A673 (cell line): ENCODE measurements around the gene RAP1GAP2. TPM values are rescaled to one million over a fixed set of nuclear protein-coding genes. Genes with fewer than 3 reads are reported as not detected.

ENCODE experiments used
- BruUV-seq: library from RNA; stranded (reverse); fragments of 400-500 nt; replicated peaks from 2 replicates; lab custom pipeline; 2021; lab: Mats Ljungman, UMichigan
- CTCF ChIA-PET: fragments of 300-600 bp; sonication (Branson Sonifier 250); formaldehyde crosslinking; loops from one replicate; lab custom pipeline; 2022; ENCODE audit warnings: antibody characterized with exemption; lab: Charles Lee
- POLR2A ChIA-PET: fragments of 300-600 bp; sonication (Branson Sonifier 250); formaldehyde crosslinking; loops from one replicate; lab custom pipeline; 2022; ENCODE audit warnings: antibody characterized with exemption; ENCODE audit not compliant: low non-redundant PET; lab: Charles Lee
- DNase-seq: peaks from one replicate; pipeline ENCODE4 v3.0.0-alpha.2; 2015; ENCODE audit warnings: low spot score
- H3K27ac ChIP-seq: fragments of 200-600 bp; sonication (generic); 2 replicates; pipeline ENCODE4 v1.5.1; 2016; ENCODE audit warnings: mixed run types, low read depth, mild to moderate bottlenecking, mixed read lengths, antibody characterized with exemption, low read length; ENCODE audit not compliant: poor library complexity, severe bottlenecking
- H3K27me3 ChIP-seq: fragments of 200-600 bp; sonication (generic); replicated peaks from 2 replicates; pipeline ENCODE4 v1.6.1; 2017; ENCODE audit warnings: mixed run types, low read depth, mild to moderate bottlenecking, mixed read lengths, antibody characterized with exemption, low read length; ENCODE audit not compliant: insufficient read depth, poor library complexity
- H3K36me3 ChIP-seq: fragments of 200-600 bp; sonication (generic); 2 replicates; pipeline ENCODE4 v1.6.1; 2016; ENCODE audit warnings: mixed run types, mild to moderate bottlenecking, mixed read lengths, antibody characterized with exemption, low read length; ENCODE audit not compliant: insufficient read depth, poor library complexity, severe bottlenecking
- H3K4me1 ChIP-seq: fragments of 200-600 bp; sonication (generic); 2 replicates; pipeline ENCODE4 v1.6.1; 2017; ENCODE audit warnings: mixed run types, mild to moderate bottlenecking, mixed read lengths, antibody characterized with exemption, low read length; ENCODE audit not compliant: insufficient read depth, poor library complexity, severe bottlenecking
- H3K4me3 ChIP-seq: fragments of 200-600 bp; sonication (generic); 2 replicates; pipeline ENCODE4 v1.5.1; 2016; ENCODE audit warnings: low read depth, mixed run types, mild to moderate bottlenecking, mixed read lengths, low read length; ENCODE audit not compliant: poor library complexity, severe bottlenecking
- H3K9me3 ChIP-seq: fragments of 200-600 bp; sonication (generic); 2 replicates; pipeline ENCODE4 v1.6.1; 2016; ENCODE audit warnings: mixed run types, low read depth, mild to moderate bottlenecking, mixed read lengths, antibody characterized with exemption, low read length; ENCODE audit not compliant: poor library complexity, severe bottlenecking
- EZH2 ChIP-seq: fragments of 200-600 bp; sonication (generic); IDR thresholded peaks from 2 replicates; pipeline ENCODE4 v1.6.1; 2017; ENCODE audit warnings: borderline replicate concordance, low read depth, mild to moderate bottlenecking, mixed read lengths, antibody characterized with exemption, low read length; ENCODE audit not compliant: poor library complexity, severe bottlenecking
- intact Hi-C: fragments of 100-400 bp; cut with micrococcal nuclease; formaldehyde crosslinking; loops from one replicate; pipeline ENCODE4 v1.10.0; 2022; ENCODE audit not compliant: unreplicated experiment
- total RNA-seq: library from RNA; stranded (reverse); gene quantifications from 2 replicates; pipeline ENCODE4 v1.2.3, GENCODE V29; 2021
- TF ChIP-seq, protein P1 (sequence below): fragments of 300-800, 200-600 bp; sonication (generic); conservative IDR thresholded peaks from 2 replicates; pipeline ENCODE4 v1.5.1; 2017; ENCODE audit warnings: low read depth, mild to moderate bottlenecking, antibody characterized with exemption, low read length, moderate library complexity, mixed read lengths

The RAP1GAP2 gene
- total RNA-seq, 1 experiment from 2014 or later: 0.06 TPM

DNA sequence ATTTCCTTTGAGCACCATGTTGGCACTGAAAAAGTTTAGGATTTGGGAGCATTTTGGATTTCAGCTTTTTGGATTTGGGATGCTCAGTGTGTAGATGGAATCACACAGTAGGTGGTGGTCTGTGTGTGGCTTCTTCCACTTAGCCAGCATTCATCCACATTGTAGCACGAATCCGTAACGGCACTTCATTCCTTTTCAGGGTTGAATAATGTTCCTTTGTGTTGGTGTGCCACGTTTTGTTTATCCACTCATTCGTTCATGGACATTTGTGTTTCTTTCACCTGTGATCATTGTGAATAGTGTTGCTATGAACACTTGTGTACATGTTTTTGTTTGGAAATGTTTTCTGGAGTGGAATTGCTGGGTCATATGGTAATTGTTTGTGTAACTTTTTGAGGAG, 85.1 kb downstream of the RAP1GAP2 start:
- intact Hi-C loops: no loop called here
- POLR2A ChIA-PET: no interaction called here

DNA sequence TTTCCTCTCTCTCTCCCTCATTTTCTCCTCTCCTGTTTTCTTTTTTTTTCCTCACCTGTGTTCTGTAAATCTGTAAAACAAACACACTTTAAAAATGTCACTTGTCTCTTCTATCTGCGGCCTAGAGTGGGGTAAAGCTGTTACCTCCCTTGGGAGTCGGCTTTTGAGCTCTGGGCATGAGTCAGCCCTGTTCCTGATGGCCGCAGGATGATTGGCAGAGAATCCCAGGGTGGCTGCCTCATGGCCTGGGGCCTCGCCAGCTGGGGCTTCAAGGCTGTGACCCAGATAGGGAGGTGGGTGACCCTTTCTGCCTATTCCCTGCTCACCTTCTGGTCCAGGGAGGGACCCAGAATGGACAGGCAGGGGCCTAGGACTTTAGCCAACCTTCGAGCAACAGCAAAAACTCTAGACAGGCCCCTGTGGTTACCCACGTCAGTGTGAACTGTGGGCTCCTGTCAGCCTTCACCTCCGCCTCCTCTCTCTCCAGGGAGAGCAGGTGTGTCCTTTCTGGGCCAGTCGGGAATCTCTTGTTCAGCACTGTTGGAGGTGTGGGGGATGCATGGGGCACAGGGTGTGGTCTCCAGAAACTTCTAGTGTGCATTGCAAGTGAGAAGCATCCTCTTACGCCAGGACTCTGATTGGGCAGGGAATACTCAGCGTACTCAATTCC, 87.4 kb downstream of the RAP1GAP2 start:
- H3K36me3 ChIP-seq: no peaks in the 10 kb centered on the region
- H3K4me1 ChIP-seq: no peaks in the 10 kb centered on the region
- TF ChIP-seq, protein P1, sequence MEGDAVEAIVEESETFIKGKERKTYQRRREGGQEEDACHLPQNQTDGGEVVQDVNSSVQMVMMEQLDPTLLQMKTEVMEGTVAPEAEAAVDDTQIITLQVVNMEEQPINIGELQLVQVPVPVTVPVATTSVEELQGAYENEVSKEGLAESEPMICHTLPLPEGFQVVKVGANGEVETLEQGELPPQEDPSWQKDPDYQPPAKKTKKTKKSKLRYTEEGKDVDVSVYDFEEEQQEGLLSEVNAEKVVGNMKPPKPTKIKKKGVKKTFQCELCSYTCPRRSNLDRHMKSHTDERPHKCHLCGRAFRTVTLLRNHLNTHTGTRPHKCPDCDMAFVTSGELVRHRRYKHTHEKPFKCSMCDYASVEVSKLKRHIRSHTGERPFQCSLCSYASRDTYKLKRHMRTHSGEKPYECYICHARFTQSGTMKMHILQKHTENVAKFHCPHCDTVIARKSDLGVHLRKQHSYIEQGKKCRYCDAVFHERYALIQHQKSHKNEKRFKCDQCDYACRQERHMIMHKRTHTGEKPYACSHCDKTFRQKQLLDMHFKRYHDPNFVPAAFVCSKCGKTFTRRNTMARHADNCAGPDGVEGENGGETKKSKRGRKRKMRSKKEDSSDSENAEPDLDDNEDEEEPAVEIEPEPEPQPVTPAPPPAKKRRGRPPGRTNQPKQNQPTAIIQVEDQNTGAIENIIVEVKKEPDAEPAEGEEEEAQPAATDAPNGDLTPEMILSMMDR: no peak
- no peak for TF ChIP-seq EZH2
- BruUV-seq: no TSS peak
- intact Hi-C loops: no loop called here
- no peak overlapping the region for H3K4me3 ChIP-seq
- ChIA-PET POLR2A (no interaction called here), CTCF (no interaction called here)
- DNase-seq: peak; percentile 15
- no peaks in the 10 kb centered on the region for H3K9me3 ChIP-seq
- no peak overlapping the region for H3K27ac ChIP-seq
- H3K27me3 ChIP-seq: no peaks in the 10 kb centered on the region

More for the DNA sequence above, 85.1 kb downstream of the RAP1GAP2 start:
- no peak overlapping the region for H3K27ac ChIP-seq
- no TSS peak for BruUV-seq
- TF ChIP-seq, protein P1: no peak
- no peak for TF ChIP-seq EZH2
- no peak for DNase-seq
- H3K4me3 ChIP-seq: no peak overlapping the region
- no peaks in the 10 kb centered on the region for H3K27me3 ChIP-seq
- H3K4me1 ChIP-seq: no peaks in the 10 kb centered on the region
- no peaks in the 10 kb centered on the region for H3K9me3 ChIP-seq
- H3K36me3 ChIP-seq: no peaks in the 10 kb centered on the region
- CTCF ChIA-PET: no interaction called here

DNA sequence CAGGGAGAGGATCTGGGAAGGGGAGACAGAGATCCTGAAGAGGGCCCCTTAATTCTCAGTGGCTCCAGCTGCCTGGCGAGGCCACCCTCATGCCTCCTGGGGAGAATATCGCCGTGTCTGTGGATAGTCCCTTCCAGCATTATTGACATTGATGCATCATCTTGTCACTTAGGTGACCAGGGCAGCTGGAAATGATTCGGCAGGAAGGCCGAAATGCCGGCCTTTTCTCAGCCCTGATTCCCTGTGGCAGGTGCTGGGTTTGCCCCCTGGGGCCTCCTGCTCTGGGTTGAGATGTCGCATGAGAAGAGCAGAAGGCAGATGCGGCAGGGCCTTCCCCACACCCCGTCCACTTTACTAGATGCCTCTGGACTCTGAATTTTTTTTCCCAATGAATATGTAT, 89.5 kb downstream of the RAP1GAP2 start:
- BruUV-seq: no TSS peak
- DNase-seq: no peak
- Histone ChIP-seq H3K4me3 (no peak overlapping the region), H3K9me3 (no peaks in the 10 kb centered on the region), H3K27me3 (no peaks in the 10 kb centered on the region), H3K36me3 (no peaks in the 10 kb centered on the region), H3K27ac (no peak overlapping the region), H3K4me1 (no peaks in the 10 kb centered on the region)
- ChIA-PET CTCF (interaction anchor here (0.7 kb wide), 1 partner anchor 36 kb away, joined by 5 read pairs; no protein-coding TSS in a partner anchor), POLR2A (no interaction called here)
- no peak for TF ChIP-seq EZH2
- TF ChIP-seq, protein P1: no peak
- intact Hi-C loops: no loop called here
